HepG2 (cell line): ENCODE data around the gene PEX10. TPM values are rescaled to one million over a fixed set of nuclear protein-coding genes. Genes with fewer than 3 reads are reported as not detected.
A peak's percentile ranks its signal among the peaks of the same experiment; 100 is the strongest.

Source experiments
- ATF7-NPFF ChIP-seq: sonication (generic); formaldehyde crosslinking; IDR thresholded peaks from 2 replicates; pipeline ENCODE4 v1.8.1; 2023; ENCODE audit warnings: mild to moderate bottlenecking, low read depth, missing genetic modification reagents, moderate library complexity
- EED ChIP-seq: sonication (generic); formaldehyde crosslinking; IDR thresholded peaks from 2 replicates; pipeline ENCODE4 v1.5.0; 2020; ENCODE audit warnings: mild to moderate bottlenecking, missing genetic modification reagents
- ELF4 ChIP-seq: sonication (generic); formaldehyde crosslinking; IDR thresholded peaks from 2 replicates; pipeline ENCODE4 v1.5.0; 2020; ENCODE audit warnings: missing genetic modification reagents, mild to moderate bottlenecking, moderate library complexity, borderline replicate concordance
- GPN1 ChIP-seq: sonication (generic); formaldehyde crosslinking; IDR thresholded peaks from 2 replicates; pipeline ENCODE4 v1.5.1; 2020; ENCODE audit warnings: missing genetic modification reagents, borderline replicate concordance
- GZF1 ChIP-seq: sonication (generic); formaldehyde crosslinking; IDR thresholded peaks from 2 replicates; pipeline ENCODE4 v1.5.1; 2020; ENCODE audit warnings: mild to moderate bottlenecking, missing genetic modification reagents
- HCFC1 ChIP-seq: fragments of 150-350 bp; IDR thresholded peaks from 2 replicates; pipeline ENCODE4 v1.6.1; 2014; ENCODE audit warnings: low read depth, low read length
- HES4 ChIP-seq: sonication (generic); formaldehyde crosslinking; IDR thresholded peaks from 2 replicates; pipeline ENCODE4 v1.9.0; 2021; ENCODE audit warnings: mild to moderate bottlenecking, missing genetic modification reagents, borderline replicate concordance
- KLF9 ChIP-seq: IDR thresholded peaks from 2 replicates; pipeline ENCODE4 v1.6.1; 2016; ENCODE audit warnings: low read depth
- NFE2 ChIP-seq: sonication (generic); formaldehyde crosslinking; IDR thresholded peaks from 2 replicates; pipeline ENCODE4 v1.4.0; 2020; ENCODE audit warnings: missing genetic modification reagents
- SAFB2 ChIP-seq: sonication (generic); formaldehyde crosslinking; IDR thresholded peaks from 2 replicates; pipeline ENCODE4 v1.5.1; 2020; ENCODE audit warnings: missing genetic modification reagents, low read depth, mild to moderate bottlenecking, borderline replicate concordance
- ZNF124 ChIP-seq: sonication (generic); formaldehyde crosslinking; IDR thresholded peaks from 2 replicates; pipeline ENCODE4 v1.4.0; 2020; ENCODE audit warnings: missing genetic modification reagents
- ZNF17 ChIP-seq: sonication (generic); formaldehyde crosslinking; IDR thresholded peaks from 2 replicates; pipeline ENCODE4 v1.5.0; 2020; ENCODE audit warnings: mild to moderate bottlenecking, missing genetic modification reagents
- ZNF205 ChIP-seq: IDR thresholded peaks from 2 replicates; pipeline ENCODE4 v1.6.1; 2018; ENCODE audit warnings: missing biosample characterization, missing genetic modification reagents
- ZNF333 ChIP-seq: sonication (generic); formaldehyde crosslinking; IDR thresholded peaks from 2 replicates; pipeline ENCODE4 v1.4.0; 2020; ENCODE audit warnings: mild to moderate bottlenecking, missing genetic modification reagents, borderline replicate concordance
- ZNF776 ChIP-seq: sonication (generic); formaldehyde crosslinking; IDR thresholded peaks from 2 replicates; pipeline ENCODE4 v1.4.0; 2020; ENCODE audit warnings: mild to moderate bottlenecking, missing genetic modification reagents
- ZNF839 ChIP-seq: sonication (generic); formaldehyde crosslinking; IDR thresholded peaks from 2 replicates; pipeline ENCODE4 v1.4.0; 2020; ENCODE audit warnings: missing genetic modification reagents, mild to moderate bottlenecking, borderline replicate concordance
- polyA plus RNA-seq, 8 experiments: library from polyadenylated mRNA; depleted of rRNA in 3 of 8; stranded (reverse) in 7 of 8; unstranded in 1 of 8; fragments of >200 nt; fragmentation: Illumina TruSeq in 4 of 8; extraction: Trizol in 4 of 8; gene quantifications; 2 replicates each; pipeline versions ENCODE4 v1.2.1 to v1.2.3, GENCODE V29; 2011 to 2016; ENCODE audit warnings: low read depth in 4 of 8, missing spikeins in 1 of 8, mixed read lengths in 1 of 8; ENCODE audit not compliant: insufficient read depth in 1 of 8
- total RNA-seq, 5 experiments: library from RNA; depleted of rRNA; stranded (reverse); fragments of >200 nt; fragmentation: Illumina TruSeq; extraction: Trizol; gene quantifications; 2 replicates each; pipeline ENCODE4 v1.2.3, GENCODE V29; 2016; ENCODE audit warnings: low read depth in 1 of 5
- TF ChIP-seq, protein P1 (sequence below): sonication (generic); formaldehyde crosslinking; IDR thresholded peaks from 2 replicates; pipeline ENCODE4 v1.8.1; 2023; ENCODE audit warnings: mild to moderate bottlenecking, inconsistent platforms, moderate library complexity, missing genetic modification reagents, borderline replicate concordance
- TF ChIP-seq, protein P2 (sequence below): sonication (generic); formaldehyde crosslinking; IDR thresholded peaks from 2 replicates; pipeline ENCODE4 v1.4.0; 2020; ENCODE audit warnings: missing genetic modification reagents
- TF ChIP-seq, protein P3 (sequence below): sonication (generic); formaldehyde crosslinking; IDR thresholded peaks from 2 replicates; pipeline ENCODE4 v1.9.0; 2021; ENCODE audit warnings: missing genetic modification reagents, mild to moderate bottlenecking, borderline replicate concordance
- TF ChIP-seq, protein P4 (sequence below): IDR thresholded peaks from 2 replicates; pipeline ENCODE4 v1.6.1; 2016; ENCODE audit warnings: low read depth, control low read depth
- TF ChIP-seq, protein P5 (sequence below): sonication (generic); formaldehyde crosslinking; IDR thresholded peaks from 2 replicates; pipeline ENCODE4 v1.4.0; 2020; ENCODE audit warnings: missing genetic modification reagents

PEX10 gene
- total and polyA plus RNA-seq, 2 of the 13 experiments (the other 11 are each of a cell fraction or from before 2014, with no cell fraction given): 16.1 to 39.6 TPM

DNA sequence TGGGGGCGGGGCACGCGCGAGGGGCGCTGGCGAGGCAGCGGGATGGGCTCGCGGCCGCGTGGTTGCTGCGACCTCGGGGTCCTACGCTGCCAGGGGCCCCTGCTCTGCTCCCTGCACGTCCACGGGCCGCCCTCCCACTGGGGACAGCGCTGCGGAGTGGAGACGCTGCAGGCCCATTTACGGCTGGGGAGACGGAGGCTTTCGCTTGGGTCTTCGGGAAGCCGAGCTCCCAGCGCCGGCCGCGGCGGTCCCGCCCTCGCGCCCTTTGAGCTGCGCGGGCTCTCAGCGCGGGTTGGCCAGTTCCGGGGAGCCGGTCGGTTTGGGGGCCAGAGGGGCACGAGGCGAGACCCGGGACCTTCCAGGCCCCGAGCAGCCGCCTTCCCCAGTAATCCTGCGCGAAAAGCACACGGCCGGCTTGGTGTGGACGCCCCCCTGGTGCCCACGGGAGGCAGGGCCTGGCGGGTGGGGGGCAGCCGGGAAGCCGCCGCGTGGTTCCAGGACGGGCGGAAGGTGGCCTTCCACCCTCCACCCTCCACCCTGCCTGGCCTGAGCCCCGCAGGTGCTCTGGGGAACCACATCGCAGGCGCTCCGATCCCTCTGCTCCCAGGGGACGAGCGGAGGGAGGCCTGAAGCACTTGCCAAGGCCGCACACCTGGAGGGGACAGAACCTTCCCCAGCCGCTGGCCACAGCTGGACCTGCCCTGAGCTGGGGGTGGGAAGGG lies 570 bp upstream of the PEX10 start (continued):
- TF ChIP-seq ELF4 (CRISPR knock-in tag) (peak; percentile 71; the same call in 1 of the 2 replicates), ZNF124 (CRISPR knock-in tag) (peak; percentile 17; the same call in 1 of the 2 replicates), EED (no peak; the same call in 1 of the 2 replicates), ZNF205 (no peak), ZNF333 (CRISPR knock-in tag) (no peak), ZNF17 (no peak), SAFB2 (CRISPR knock-in tag) (no peak; the same call in 1 of the 2 replicates), ZNF839 (CRISPR knock-in tag) (0 out of 2 replicates have a peak, but pooled peaks have one; percentile 12), GZF1 (CRISPR knock-in tag) (no peak; the same call in 1 of the 2 replicates), NFE2 (no peak), HCFC1 (no peak), ZNF776 (no peak), GPN1 (CRISPR knock-in tag) (no peak), KLF9 (CRISPR knock-in tag) (no peak), HES4 (CRISPR knock-in tag) (peak; percentile 88; the same call in 1 of the 2 replicates), ATF7-NPFF (CRISPR knock-in tag) (no peak; the same call in none of the 2 replicates)
- TF ChIP-seq, protein P1, sequence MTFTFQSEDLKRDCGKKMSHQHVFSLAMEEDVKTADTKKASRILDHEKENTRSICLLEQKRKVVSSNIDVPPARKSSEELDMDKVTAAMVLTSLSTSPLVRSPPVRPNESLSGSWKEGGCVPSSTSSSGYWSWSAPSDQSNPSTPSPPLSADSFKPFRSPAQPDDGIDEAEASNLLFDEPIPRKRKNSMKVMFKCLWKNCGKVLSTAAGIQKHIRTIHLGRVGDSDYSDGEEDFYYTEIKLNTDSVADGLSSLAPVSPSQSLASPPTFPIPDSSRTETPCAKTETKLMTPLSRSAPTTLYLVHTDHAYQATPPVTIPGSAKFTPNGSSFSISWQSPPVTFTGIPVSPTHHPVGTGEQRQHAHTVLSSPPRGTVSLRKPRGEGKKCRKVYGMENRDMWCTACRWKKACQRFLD (CRISPR knock-in tag): peak; percentile 70; the same call in 1 of the 2 replicates
- TF ChIP-seq, protein P2, sequence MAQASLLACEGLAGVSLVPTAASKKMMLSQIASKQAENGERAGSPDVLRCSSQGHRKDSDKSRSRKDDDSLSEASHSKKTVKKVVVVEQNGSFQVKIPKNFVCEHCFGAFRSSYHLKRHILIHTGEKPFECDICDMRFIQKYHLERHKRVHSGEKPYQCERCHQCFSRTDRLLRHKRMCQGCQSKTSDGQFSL (CRISPR knock-in tag): no peak
- TF ChIP-seq, protein P3, sequence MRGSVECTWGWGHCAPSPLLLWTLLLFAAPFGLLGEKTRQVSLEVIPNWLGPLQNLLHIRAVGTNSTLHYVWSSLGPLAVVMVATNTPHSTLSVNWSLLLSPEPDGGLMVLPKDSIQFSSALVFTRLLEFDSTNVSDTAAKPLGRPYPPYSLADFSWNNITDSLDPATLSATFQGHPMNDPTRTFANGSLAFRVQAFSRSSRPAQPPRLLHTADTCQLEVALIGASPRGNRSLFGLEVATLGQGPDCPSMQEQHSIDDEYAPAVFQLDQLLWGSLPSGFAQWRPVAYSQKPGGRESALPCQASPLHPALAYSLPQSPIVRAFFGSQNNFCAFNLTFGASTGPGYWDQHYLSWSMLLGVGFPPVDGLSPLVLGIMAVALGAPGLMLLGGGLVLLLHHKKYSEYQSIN (CRISPR knock-in tag): no peak; the same call in 1 of the 2 replicates
- TF ChIP-seq, protein P4, sequence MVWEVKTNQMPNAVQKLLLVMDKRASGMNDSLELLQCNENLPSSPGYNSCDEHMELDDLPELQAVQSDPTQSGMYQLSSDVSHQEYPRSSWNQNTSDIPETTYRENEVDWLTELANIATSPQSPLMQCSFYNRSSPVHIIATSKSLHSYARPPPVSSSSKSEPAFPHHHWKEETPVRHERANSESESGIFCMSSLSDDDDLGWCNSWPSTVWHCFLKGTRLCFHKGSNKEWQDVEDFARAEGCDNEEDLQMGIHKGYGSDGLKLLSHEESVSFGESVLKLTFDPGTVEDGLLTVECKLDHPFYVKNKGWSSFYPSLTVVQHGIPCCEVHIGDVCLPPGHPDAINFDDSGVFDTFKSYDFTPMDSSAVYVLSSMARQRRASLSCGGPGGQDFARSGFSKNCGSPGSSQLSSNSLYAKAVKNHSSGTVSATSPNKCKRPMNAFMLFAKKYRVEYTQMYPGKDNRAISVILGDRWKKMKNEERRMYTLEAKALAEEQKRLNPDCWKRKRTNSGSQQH: no peak
- TF ChIP-seq, protein P5, sequence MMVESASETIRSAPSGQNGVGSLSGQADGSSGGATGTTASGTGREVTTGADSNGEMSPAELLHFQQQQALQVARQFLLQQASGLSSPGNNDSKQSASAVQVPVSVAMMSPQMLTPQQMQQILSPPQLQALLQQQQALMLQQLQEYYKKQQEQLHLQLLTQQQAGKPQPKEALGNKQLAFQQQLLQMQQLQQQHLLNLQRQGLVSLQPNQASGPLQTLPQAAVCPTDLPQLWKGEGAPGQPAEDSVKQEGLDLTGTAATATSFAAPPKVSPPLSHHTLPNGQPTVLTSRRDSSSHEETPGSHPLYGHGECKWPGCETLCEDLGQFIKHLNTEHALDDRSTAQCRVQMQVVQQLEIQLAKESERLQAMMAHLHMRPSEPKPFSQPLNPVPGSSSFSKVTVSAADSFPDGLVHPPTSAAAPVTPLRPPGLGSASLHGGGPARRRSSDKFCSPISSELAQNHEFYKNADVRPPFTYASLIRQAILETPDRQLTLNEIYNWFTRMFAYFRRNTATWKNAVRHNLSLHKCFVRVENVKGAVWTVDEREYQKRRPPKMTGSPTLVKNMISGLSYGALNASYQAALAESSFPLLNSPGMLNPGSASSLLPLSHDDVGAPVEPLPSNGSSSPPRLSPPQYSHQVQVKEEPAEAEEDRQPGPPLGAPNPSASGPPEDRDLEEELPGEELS (CRISPR knock-in tag): no peak; the same call in 1 of the 2 replicates
